Coronary artery (tissue), 2 donors: ENCODE data around the gene CHADL.
A peak's percentile ranks its signal among the peaks of the same experiment; 100 is the strongest.

ENCODE experiments used
- DNase-seq: peaks from one replicate; pipeline ENCODE4 v3.0.0-alpha.2; 2017; ENCODE audit warnings: low spot score
- H3K27ac ChIP-seq, 2 donors: fragments of 200-600 bp; sonication (generic); one replicate each; pipeline ENCODE4 v1.5.1; 2016 to 2019
- H3K4me3 ChIP-seq: fragments of 200-600 bp; sonication (generic); 2 replicates; pipeline ENCODE4 v1.5.1; 2016; ENCODE audit warnings: mild to moderate bottlenecking, moderate library complexity
- CTCF ChIP-seq: fragments of 200-600 bp; sonication (generic); IDR thresholded peaks from one replicate; pipeline ENCODE4 v1.5.1; 2019; ENCODE audit warnings: antibody characterized with exemption

The CHADL gene

GRCh38 chr22:41240377-41241132, at the start of gene CHADL:
Gene CHADL, minus strand, starts transcription at chr22:41240931. Its CDS starts 50 bp downstream, at chr22:41240881.
- no peak within 1 kb of the TSS for H3K4me3 ChIP-seq
- no peak for TF ChIP-seq CTCF
- no peak for DNase-seq
- H3K27ac ChIP-seq: peak within 1 kb of the TSS in 1 of 2 donors; percentile 26

- DNase-seq: no peak
- TF ChIP-seq CTCF: no peak
- Histone ChIP-seq H3K27ac (no peak overlapping the region), H3K4me3 (no peak overlapping the region)
Measured at GRCh38 chr22:41289671-41290070, 48.9 kb upstream of the CHADL start.

GRCh38 chr22:41288245-41288946, 47.7 kb upstream of the CHADL start:
- no peak for TF ChIP-seq CTCF
- Histone ChIP-seq H3K27ac (peak overlapping the region in 1 of 2 donors; percentile 21), H3K4me3 (no peak overlapping the region)
- DNase-seq: no peak

- TF ChIP-seq CTCF: no peak
- no peak for DNase-seq
Measured at GRCh38 chr22:41286639-41287091, 45.9 kb upstream of the CHADL start.

GRCh38 chr22:41285820-41286638, 45.3 kb upstream of the CHADL start, which contains the start of gene RANGAP1:
Gene RANGAP1, minus strand, starts transcription at chr22:41286187. Its CDS starts 5,143 bp downstream, at chr22:41281044.
- peak within 1 kb of the TSS; percentile 60 to 85 for H3K27ac ChIP-seq

More at GRCh38 chr22:41286639-41287091, 45.9 kb upstream of the CHADL start:
- Histone ChIP-seq H3K4me3 (peak overlapping the region; percentile 92), H3K27ac (peak overlapping the region; percentile 60 to 78)

More at GRCh38 chr22:41285820-41286638, 45.3 kb upstream of the CHADL start, which contains the start of gene RANGAP1:
- peak; percentile 97 for DNase-seq
- TF ChIP-seq CTCF: no peak
- H3K4me3 ChIP-seq: peak within 1 kb of the TSS; percentile 92
